ENCODE measurements around the gene WAC.

- TF ChIP-seq CREB1 (CRISPR knock-in tag; IDR thresholded peaks at IDR 0.05; ENCODE audit: low read depth) (no peak), CTCF (conservative IDR thresholded peaks at IDR 0.05; ENCODE audit: low read depth in 2 of 2) (no peak), EZH2 (IDR thresholded peaks at IDR 0.05; ENCODE audit: low read depth, unreplicated experiment) (no peak), POLR2AphosphoS5 (IDR thresholded peaks at IDR 0.05; ENCODE audit: low read depth) (no peak), STAT1 (IDR thresholded peaks at IDR 0.05; ENCODE audit: unreplicated experiment) (no peak), EZH2phosphoT487 (IDR thresholded peaks at IDR 0.05; ENCODE audit: unreplicated experiment) (no peak), REST (IDR thresholded peaks at IDR 0.05; ENCODE audit: unreplicated experiment) (no peak), ZNF114 (CRISPR knock-in tag; IDR thresholded peaks at IDR 0.05) (no peak)
These were observed 119.8 kb downstream of the WAC start for GRCh38 chr10:28652703-28653102.
